GM12892 (cell line): ENCODE data around the gene PPP1R12C.

ENCODE experiments used
- POLR2A ChIP-seq: IDR thresholded peaks from 2 replicates; pipeline ENCODE4 v1.6.1; 2011; ENCODE audit warnings: low read depth, low read length, control low read depth
- POLR2AphosphoS5 ChIP-seq: IDR thresholded peaks from 2 replicates; pipeline ENCODE4 v1.6.1; 2011; ENCODE audit warnings: low read depth, low read length, control low read depth

DNA sequence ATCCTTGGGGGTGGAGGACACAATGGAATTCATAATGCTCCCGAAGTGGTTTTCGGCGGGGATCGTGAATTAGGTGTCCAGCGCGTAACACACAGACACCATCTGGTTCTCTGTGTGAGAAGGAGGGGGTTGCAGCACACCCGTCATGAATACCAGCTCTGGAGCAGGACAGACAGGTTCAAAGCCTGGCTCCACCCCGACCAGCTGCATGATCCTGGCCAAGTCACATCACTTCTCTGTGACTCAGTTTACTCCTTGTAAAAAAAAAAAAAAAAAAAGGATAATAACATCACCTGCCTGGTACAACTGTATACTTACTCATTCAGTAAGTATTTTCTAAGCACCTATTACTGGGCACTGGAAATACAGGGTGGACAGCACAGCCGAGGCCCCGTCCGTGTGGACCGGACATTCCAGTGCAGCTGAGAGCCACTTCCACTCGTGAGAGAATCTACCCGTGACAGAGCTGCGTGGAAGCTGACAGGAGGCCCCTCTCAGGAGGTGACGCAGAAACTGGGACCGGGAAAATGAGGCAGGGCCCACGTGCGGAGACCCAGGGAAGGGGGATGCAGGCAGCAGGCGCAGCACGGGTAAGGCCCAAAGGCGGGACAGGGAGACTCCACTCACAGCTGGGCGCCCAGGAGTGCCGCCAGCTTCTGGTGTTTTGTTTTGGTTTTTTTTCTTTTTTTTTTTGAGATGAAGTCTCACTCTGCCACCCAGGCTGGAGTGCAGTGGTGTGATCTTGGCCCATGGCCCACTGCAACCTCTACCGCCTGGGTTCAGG, 66.5 kb downstream of the PPP1R12C start:
- TF ChIP-seq POLR2AphosphoS5 = no peak
- no peak for TF ChIP-seq POLR2A
